Measurements from ENCODE around the gene L3MBTL2.

Gene L3MBTL2

GRCh38 chr22:41280065-41280464 is 75.0 kb downstream of the L3MBTL2 start:
- no peak for DNase-seq

- DNase-seq, result no peak
Measured at GRCh38 chr22:41280854-41281253, 75.7 kb downstream of the L3MBTL2 start.
